DMS153 treated with DMSO at 0.1 percent for 48 hours (cell line): ENCODE measurements around the gene ZBTB32.

ENCODE experiments used
- DNase-seq: peaks from one replicate; lab custom pipeline; 2025; ENCODE audit not compliant: unreplicated experiment; lab: John Stamatoyannopoulos, UW

The ZBTB32 gene

GRCh38 chr19:35734273-35734672 is 29.9 kb downstream of the ZBTB32 start:
- no peak for DNase-seq

DNA sequence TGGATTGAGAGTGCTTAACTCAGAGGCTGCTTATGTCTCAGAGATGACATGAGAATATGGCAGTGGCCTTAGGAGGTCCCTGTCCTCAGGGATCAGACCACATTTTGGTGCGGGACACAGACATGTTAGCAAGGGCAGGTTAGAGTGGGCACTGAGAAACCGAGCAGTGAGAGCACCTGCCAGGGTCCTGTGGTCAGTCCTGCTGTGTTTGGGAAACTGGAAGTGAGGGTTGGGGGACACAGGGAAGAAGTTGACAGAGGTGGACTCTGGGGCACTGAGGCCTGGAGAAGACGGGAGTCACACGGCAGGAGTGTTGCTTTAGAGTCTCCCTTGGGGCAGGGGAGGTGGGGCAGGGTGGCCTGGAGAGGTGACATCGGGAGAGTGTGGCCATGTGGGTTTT is 30.5 kb downstream of the ZBTB32 start:
- DNase-seq, result no peak

GRCh38 chr19:35736913-35737886 is 32.8 kb downstream of the ZBTB32 start:
- no peak for DNase-seq

DNA sequence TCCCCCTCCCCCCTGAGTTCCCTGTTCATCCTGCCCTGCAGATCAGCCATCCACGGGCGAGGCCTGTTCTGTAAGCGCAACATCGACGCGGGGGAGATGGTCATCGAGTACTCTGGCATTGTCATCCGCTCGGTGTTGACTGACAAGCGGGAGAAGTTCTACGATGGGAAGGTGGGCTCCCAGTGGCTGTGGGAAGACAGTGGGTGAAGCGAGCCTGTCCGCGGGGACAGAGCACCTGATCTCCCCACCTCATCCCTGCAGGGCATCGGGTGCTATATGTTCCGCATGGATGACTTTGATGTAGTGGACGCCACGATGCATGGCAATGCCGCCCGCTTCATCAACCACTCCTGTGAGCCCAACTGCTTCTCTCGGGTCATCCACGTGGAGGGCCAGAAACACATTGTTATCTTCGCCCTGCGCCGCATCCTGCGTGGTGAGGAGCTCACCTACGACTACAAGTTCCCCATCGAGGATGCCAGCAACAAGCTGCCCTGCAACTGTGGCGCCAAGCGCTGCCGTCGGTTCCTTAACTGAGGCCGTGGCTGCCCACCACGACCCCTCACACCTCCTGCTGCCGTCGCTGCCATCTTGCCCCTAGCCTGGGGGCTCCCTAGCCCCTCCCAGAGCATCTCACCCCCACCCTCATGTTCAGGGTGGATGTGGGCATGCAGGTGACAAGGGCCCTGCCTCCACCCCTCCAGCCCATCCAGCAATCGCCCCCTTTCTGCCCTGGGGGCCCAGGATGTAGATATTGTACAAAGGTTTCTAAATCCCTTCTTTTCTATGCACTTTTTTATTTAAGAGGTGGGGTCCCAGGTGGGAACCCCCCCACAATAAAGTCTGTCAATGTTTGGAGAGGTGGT is 33.9 kb downstream of the ZBTB32 start:
- DNase-seq, result no peak

DNA sequence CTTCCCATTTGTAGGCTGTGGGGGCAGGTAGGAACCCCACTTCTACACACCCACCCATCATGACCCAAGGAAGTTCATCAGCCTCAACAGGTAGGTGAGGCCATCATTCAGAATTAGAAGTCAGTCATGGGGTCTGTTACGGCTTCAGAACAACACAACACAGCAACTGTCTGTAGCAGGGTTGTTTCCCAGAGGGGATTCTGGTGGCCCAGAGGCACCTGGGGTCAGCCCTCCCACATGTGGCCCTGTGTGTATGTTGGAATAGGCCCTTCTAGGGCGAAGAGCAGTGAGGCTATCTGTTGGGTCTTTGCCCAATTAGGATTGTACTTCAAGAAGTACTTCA is 34.5 kb downstream of the ZBTB32 start:
- no peak for DNase-seq

- no peak for DNase-seq
Observed at GRCh38 chr19:35739275-35740107, 35.1 kb downstream of the ZBTB32 start.

DNA sequence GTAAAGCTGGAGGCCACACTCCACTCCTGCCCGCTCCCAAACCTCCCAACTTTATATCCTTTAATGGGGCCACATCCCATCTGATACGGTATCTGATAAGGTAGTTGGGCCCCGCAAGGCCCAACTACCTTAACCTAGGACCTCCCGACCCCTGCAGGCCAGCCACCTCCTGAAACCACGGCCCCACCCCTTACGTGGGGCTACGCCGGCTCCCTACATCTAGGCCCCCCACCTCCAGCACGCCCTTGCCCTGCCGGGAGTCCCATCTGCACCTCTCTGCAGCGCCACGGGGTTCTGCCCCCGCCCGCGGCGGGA is 35.7 kb downstream of the ZBTB32 start:
- DNase-seq, result no peak

- DNase-seq, result peak; percentile 95
Observed at GRCh38 chr19:35740423-35741202, 36.3 kb downstream of the ZBTB32 start.

- DNase-seq, result no peak
Observed at GRCh38 chr19:35741203-35741515, 36.8 kb downstream of the ZBTB32 start.

GRCh38 chr19:35742121-35742724 is 37.9 kb downstream of the ZBTB32 start, which contains the start of gene IGFLR1:
TSS of gene IGFLR1 (minus strand) at chr19:35742452. CDS start at chr19:35741180, 1,272 bp downstream.
- DNase-seq, result no peak

- no peak for DNase-seq
Observed at GRCh38 chr19:35743640-35744429, 39.5 kb downstream of the ZBTB32 start.

- DNase-seq, result peak; percentile 87
Observed at GRCh38 chr19:35744430-35745327, 40.3 kb downstream of the ZBTB32 start.

DNA sequence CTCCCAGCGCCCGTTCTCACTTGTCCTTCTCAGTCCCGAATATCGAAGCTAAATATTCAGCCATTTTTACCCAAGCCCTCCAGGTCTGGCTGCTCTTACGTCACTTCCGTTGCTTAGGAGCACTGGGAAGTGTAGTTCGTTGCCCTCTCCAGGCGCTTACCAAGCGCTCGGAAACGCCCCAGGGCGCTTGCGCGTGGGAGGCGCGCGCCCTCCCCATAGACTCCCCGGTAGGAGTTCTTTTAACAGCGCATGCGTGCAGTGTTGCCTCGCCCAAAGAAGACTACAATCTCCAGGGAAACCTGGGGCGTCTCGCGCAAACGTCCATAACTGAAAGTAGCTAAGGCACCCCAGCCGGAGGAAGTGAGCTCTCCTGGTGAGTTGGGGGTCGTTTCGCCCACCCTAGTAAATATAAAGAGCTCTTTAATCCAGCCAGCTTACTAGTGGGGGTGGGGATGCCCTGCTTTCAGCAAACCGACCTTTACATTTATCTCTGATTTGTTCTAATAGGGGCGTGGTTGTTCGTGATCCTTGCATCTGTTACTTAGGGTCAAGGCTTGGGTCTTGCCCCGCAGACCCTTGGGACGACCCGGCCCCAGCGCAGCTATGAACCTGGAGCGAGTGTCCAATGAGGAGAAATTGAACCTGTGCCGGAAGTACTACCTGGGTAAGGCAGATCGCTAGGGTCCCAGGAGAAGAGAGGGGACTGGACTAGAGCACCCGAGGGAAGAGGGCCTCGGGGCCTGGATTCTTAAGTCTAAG is 41.1 kb downstream of the ZBTB32 start, which contains the start of the genes PSENEN and U2AF1L4:
TSS of gene PSENEN (plus strand) at position 324 of the 759 bp plus-strand sequence. CDS start at position 604, 280 bp downstream.
TSS of gene U2AF1L4 (minus strand) at position 91 of the 759 bp plus-strand sequence. CDS start at position 64, 27 bp downstream.
- DNase-seq, result peak; percentile 97

GRCh38 chr19:35746087-35746462 is 41.7 kb downstream of the ZBTB32 start:
- DNase-seq, result no peak

DNA sequence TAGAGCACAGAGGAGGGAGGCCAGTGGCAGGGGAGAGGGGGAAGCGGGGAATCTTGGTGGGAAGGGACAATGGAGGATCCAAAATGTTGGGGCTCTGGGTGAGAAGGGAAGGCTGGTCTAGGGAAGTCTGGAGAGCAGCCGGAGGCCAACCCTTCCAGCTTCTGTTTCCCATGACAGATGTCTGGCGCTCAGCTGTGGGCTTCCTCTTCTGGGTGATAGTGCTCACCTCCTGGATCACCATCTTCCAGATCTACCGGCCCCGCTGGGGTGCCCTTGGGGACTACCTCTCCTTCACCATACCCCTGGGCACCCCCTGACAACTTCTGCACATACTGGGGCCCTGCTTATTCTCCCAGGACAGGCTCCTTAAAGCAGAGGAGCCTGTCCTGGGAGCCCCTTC is 42.2 kb downstream of the ZBTB32 start:
- no peak for DNase-seq

DNA sequence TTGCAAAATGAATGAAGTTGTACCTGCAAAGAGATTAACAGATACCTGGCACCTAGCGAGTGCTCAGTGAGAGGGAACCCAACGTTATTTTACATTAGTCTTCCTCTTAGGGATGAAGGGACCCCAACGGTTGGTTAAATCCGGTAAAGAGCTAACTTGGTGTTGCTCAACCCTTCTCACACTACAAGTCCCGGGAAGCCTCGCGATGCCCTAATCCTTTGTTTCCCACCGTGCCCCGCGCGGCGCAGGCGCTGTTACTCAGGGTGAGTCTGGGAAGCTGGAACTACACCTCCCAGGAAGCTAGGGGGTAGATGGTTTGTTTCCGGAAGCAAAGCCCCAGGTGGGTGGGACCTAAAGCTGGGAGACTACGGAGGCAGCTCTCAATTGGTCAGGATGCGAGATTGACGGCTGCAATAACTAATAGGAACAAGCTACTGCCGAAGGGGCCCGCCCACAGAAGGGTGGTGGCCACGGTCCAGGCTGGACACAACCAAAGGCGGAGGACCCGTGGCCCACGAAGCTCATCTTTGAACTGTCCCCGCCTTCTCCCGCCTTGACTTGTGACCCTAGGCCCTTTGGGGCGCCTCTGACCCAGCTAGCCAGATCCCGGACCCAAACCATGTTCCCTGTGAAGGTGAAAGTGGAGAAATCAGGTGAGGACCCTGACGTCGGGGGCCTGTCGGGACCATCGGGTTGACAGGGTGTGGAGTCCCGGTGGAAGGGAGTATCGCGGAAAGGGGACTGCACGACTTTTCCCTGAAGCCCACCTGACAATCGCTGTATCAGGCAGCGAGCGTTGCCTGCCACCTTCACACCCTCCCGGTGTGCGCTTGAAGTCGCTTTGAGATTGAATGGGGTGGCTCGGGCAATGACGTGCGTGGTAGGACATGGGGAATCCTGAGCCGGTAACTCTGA is 44.0 kb downstream of the ZBTB32 start, which contains the start of gene LIN37:
TSS of gene LIN37 (plus strand) at position 471 of the 915 bp plus-strand sequence. CDS start at position 620, 149 bp downstream.
- DNase-seq, result peak; percentile 89
